LNCaP clone FGC (cell line): ENCODE results near the gene SERPINI1.

Source experiments
- DNase-seq: peaks from one replicate; pipeline ENCODE4 v3.0.0-alpha.2; 2011; ENCODE audit warnings: low read depth
- H3K4me3 ChIP-seq: 2 replicates; pipeline ENCODE4 v1.5.1; 2011; ENCODE audit warnings: mild to moderate bottlenecking, low read depth, low read length, control low read depth
- TF ChIP-seq, protein P1 (sequence below): IDR thresholded peaks from 2 replicates; pipeline ENCODE4 v1.5.1; 2012; ENCODE audit warnings: mild to moderate bottlenecking; ENCODE audit not compliant: control insufficient read depth, insufficient read depth; ENCODE audit errors: extremely low read depth

The SERPINI1 gene

DNA sequence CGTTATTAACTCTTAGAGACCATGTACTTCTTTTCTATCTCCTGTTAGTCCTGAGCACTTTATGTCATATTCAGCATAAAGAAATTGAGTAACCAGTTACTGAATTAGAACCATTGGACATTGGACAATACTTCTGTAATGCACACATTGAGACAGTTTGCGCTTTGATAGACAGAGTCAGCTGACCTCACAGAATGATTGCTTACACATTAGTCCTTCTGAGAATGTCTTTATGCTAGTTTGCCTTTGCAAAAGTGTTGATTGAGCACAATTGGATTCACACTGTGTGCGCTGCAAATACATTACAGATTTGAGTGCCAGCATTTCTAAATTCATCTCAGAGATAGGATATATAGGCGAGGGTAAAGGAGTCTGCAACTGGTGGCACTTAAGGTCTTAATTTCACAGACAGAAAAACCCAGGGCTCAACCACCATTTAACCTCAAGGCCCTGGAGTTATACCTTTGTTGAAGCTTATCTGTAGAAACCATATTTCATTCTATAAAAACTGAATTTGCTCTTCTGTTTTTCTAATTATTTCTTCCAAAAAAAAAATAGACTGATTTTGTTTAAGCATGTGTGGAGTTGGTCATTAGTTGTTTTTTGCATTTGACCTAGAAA lies 3.8 kb downstream of the SERPINI1 start:
- no peak overlapping the region for H3K4me3 ChIP-seq
- no peak for DNase-seq
- TF ChIP-seq, protein P1, sequence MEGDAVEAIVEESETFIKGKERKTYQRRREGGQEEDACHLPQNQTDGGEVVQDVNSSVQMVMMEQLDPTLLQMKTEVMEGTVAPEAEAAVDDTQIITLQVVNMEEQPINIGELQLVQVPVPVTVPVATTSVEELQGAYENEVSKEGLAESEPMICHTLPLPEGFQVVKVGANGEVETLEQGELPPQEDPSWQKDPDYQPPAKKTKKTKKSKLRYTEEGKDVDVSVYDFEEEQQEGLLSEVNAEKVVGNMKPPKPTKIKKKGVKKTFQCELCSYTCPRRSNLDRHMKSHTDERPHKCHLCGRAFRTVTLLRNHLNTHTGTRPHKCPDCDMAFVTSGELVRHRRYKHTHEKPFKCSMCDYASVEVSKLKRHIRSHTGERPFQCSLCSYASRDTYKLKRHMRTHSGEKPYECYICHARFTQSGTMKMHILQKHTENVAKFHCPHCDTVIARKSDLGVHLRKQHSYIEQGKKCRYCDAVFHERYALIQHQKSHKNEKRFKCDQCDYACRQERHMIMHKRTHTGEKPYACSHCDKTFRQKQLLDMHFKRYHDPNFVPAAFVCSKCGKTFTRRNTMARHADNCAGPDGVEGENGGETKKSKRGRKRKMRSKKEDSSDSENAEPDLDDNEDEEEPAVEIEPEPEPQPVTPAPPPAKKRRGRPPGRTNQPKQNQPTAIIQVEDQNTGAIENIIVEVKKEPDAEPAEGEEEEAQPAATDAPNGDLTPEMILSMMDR: no peak

- no peak overlapping the region for H3K4me3 ChIP-seq
- TF ChIP-seq, protein P1: peak; percentile 32
- no peak for DNase-seq
Observed at GRCh38 chr3:167740961-167741587, 5.6 kb downstream of the SERPINI1 start.

- no peak for DNase-seq
- no peak overlapping the region for H3K4me3 ChIP-seq
- TF ChIP-seq, protein P1: no peak
Observed at GRCh38 chr3:167742338-167742737, 6.8 kb downstream of the SERPINI1 start.

DNA sequence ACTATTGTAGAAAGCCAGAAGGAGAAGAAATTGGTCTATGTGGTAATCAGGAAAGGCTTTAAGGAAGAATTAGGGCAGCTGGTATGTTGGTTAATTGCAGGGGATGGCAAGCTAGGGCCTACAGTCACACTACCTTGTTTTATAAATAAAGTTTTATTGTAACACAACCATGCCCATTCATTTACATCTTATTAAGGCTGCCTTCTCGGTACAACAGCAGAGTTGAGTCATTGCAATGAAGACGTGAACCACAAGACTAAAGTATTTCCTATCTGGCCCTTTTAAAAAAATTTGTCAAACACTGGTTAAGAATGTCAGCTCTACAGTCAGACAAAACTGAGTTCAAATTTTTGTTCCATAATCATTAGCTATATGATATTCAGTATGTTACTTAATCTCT lies 8.3 kb downstream of the SERPINI1 start:
- DNase-seq: no peak
- no peak overlapping the region for H3K4me3 ChIP-seq
- TF ChIP-seq, protein P1: no peak

- H3K4me3 ChIP-seq: no peak overlapping the region
- TF ChIP-seq, protein P1: no peak
- no peak for DNase-seq
Observed at GRCh38 chr3:167749209-167749608, 13.7 kb downstream of the SERPINI1 start.

- TF ChIP-seq, protein P1: no peak
- no peak overlapping the region for H3K4me3 ChIP-seq
- DNase-seq: no peak
Observed at GRCh38 chr3:167749728-167750127, 14.2 kb downstream of the SERPINI1 start.

DNA sequence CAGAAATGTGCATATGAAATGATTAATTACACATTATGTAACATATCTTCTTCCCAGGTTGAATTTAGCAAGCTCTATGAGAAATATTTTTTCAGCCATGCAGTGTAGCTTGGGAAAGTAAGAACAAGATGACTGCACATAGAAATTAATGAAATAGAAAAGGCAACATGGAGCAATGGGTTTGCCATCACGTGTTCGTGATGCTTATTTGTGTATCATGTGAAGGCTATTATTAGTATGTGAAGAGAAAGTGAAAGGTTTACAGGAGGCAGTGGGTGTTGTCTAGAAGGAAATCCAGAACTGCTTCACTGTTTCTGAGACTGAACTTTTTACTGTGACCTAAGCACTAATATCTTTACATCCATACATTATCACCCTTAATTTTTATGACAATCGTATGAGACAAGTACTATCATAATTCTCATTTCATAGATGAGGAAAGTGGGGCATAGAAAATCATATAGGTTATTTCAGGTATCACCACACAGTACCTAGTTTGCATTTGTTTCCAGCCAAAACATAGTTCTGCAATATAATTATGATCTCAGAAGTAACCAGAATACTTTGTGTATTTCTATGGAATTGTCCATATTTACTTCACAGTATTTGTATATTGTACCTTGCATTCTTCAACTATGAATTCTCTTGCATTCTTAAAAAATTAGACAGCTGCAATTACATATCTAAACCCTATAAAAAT lies 14.9 kb downstream of the SERPINI1 start:
- no peak for DNase-seq
- TF ChIP-seq, protein P1: no peak
- no peak overlapping the region for H3K4me3 ChIP-seq
